Measurements from ENCODE around the gene MRPL52.
"Not testable (repeated sequence)": the region's sequence is repeated elsewhere in the genome, so short reads cannot be mapped to it uniquely, and the experiment has no call there.

Gene MRPL52

DNA sequence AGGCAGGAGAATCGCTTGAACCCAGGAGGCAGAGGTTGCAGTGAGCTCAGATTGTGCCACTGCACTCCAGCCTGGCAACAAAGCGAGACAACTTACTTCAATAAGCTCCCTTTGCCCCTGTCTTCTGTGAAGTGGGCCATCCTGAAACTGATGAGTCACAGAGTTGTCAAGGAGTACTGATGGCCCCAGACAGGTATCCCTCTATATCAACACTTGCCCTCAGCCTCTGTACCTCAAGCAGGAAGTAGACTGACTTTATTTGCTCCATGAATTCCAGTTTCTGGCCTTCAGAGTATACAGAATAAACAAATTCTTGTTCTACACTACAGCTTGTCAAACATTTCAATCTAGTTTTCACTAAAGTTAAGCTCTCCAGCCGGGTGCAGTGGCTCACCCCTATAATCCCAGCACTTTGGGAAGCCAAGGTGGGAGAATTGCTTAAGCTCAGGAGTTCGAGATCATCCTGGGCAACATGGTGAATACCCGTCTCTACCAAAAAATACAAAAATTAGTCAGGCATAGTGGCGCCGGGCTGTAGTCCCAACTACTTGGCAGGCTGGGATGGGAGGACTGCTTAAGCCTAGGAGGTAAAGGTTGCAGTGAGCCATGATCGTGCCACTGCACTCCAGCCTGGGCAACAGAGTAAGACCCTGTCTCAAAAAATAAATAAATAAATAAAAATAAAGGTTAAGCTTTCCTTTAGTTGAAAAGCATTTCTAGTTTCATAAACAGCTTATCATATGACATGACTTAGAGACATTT, 25.5 kb downstream of the MRPL52 start:
- no peak for DNase-seq (ENCODE audit: low read depth)

DNA sequence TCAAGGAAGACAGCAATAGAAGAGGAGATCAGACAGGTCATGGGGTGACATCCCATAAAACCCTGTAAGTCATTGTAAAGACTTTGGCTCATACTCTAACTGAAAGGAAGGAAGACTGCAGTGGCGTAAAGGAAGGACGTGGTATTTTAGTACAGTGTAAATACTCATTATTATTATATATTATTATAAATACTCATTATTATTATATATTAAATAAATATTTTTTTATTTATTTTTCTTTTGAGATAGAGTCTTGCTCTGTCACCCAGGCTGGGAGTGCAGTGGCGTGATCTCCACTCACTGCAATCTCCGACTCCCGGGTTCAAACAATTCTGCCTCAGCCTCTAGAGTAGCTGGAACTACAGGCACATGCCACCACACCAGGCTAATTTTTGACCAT, 26.7 kb downstream of the MRPL52 start:
- no peak for DNase-seq (ENCODE audit: low read depth)

DNA sequence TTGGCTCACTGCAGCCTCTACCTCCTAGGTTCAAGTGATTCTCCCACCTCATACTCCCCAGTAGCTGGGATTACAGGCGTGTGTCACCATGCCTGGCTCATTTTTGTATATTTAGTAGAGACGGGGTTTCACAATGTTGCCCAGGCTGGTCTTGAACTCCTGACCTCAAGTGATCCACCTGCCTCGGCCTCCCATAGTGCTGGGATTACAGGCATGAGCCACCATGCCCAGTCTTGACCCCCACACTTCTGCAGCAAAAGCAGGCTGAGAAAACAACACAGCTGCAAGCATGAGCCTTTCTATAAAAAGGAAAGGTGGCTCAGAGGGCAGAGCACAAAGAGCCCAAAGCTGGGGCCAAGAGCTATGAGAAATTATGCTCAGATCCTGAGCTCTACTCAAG, 30.7 kb downstream of the MRPL52 start:
- not testable (repeated sequence) for DNase-seq (ENCODE audit: low read depth)

- DNase-seq (ENCODE audit: low read depth): no peak
These were observed 32.0 kb downstream of the MRPL52 start for GRCh38 chr14:22861651-22862050.

DNA sequence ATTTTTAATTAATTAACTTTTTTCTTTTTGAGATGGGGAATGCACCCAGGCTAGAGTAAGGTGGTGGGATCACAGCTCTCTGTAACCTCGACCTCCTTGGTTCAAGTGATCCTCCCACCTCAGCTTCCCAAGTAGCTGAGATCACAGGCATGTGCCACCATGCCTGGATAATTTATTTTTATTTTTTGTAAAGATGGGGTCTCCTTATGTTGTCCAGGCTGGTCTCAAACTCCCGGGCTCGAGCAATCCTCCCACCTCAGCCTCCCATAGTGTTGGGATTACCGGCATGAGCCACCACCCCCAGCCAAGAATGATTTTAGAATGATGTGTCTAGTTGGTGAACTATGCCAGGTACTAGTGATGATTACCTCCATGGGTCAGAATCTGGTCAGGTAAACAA, 35.3 kb downstream of the MRPL52 start:
- no peak for DNase-seq (ENCODE audit: low read depth)

DNA sequence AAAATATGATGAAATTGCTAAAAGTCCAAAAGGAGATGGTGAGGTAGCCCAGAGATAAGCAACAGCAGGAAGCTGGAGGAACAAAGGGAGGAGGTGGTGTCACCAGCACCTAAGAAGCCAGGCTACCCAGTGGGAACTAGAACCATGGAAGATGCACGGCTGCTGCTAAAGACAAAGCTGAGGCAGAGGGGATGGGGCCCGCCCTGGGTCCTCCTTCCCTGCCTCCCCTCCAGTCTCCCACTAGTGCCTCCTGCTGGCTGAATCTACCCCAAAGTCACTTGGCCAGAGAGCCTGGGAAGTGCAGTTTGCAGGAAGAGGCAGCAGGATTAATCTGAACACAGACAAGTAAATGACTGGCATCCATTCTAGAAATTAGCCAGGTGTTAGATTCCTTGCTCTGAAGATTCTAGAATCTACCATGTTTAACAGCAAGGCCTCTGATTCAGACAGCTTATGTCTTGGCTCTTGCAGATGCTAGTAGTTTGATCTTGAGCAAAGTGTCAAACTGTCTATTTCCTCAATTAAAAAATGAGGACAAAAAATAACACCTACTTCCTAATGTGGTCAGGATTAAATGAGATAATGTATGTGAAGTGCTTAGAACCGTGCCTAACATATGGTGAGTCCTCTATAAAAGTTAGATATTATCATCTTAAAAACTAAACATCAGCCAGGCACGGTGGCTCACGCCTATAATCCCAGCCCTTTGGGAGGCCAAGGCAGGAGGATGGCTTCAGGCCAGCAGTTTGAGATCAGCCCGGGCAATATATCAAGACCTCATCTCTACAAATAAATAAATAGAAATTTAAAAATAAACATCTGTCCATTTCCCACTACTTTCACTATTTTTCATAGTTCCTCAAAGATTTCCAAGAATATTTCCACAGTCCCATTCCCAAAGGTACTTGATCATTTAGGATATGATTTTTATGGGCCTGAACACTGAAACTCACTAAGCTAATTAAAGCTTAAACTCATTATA, 36.0 kb downstream of the MRPL52 start:
- no peak for DNase-seq (ENCODE audit: low read depth)

GRCh38 chr14:22866874-22867273, 37.2 kb downstream of the MRPL52 start:
- no peak for DNase-seq (ENCODE audit: low read depth)

- no peak for DNase-seq (ENCODE audit: low read depth)
These were observed 41.1 kb downstream of the MRPL52 start for GRCh38 chr14:22870811-22871223.

GRCh38 chr14:22871224-22872032, 41.7 kb downstream of the MRPL52 start, which contains the start of gene LRP10:
Gene LRP10 (plus strand): TSS chr14:22871740. CDS start chr14:22872304, 564 bp downstream.
- peak; percentile 85 for DNase-seq (ENCODE audit: low read depth)

DNA sequence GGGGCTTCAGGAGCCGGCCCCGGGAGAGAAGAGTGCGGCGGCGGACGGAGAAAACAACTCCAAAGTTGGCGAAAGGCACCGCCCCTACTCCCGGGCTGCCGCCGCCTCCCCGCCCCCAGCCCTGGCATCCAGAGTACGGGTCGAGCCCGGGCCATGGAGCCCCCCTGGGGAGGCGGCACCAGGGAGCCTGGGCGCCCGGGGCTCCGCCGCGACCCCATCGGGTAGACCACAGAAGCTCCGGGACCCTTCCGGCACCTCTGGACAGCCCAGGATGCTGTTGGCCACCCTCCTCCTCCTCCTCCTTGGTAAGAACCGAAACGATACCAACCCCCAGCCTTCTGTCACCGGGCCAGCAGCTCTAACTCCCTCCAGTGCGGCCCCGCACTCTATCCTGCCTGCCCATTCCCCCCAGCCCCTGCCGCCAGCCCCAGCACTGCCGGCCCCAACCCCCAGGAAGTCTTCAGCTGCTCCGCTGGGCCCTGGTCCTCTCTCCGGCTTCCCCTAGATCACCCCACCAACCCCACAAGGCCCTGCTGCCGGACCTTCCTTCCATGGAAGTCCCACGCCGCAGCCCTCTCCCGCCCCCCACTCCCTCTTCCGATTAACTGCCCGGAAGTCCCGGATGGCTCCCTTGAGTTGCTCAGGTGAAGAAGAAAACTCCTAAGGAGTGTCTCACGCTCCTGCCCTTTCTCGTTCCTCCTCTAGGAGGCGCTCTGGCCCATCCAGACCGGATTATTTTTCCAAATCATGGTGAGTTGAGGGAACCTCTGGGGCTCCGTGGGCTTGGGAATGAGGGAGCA, 42.5 kb downstream of the MRPL52 start:
- DNase-seq (ENCODE audit: low read depth): peak; percentile 62

- no peak for DNase-seq (ENCODE audit: low read depth)
These were observed 43.3 kb downstream of the MRPL52 start for GRCh38 chr14:22872833-22873520.

DNA sequence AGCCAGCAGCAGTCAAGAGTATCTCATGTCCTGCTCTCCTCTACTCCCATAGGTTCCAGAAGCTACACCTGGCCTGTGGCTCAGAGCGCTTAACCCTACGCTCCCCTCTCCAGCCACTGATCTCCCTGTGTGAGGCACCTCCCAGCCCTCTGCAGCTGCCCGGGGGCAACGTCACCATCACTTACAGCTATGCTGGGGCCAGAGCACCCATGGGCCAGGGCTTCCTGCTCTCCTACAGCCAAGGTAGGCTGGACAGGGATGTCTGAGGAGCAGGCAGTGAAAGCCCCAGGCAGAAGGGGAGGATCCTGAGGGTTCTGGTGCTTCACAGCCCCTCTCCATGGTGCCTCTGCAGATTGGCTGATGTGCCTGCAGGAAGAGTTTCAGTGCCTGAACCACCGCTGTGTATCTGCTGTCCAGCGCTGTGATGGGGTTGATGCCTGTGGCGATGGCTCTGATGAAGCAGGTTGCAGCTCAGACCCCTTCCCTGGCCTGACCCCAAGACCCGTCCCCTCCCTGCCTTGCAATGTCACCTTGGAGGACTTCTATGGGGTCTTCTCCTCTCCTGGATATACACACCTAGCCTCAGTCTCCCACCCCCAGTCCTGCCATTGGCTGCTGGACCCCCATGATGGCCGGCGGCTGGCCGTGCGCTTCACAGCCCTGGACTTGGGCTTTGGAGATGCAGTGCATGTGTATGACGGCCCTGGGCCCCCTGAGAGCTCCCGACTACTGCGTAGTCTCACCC, 45.5 kb downstream of the MRPL52 start:
- no peak for DNase-seq (ENCODE audit: low read depth)

GRCh38 chr14:22875748-22876319, 46.1 kb downstream of the MRPL52 start:
- no peak for DNase-seq (ENCODE audit: low read depth)

- no peak for DNase-seq (ENCODE audit: low read depth)
These were observed 47.4 kb downstream of the MRPL52 start for GRCh38 chr14:22877000-22877501.

- no peak for DNase-seq (ENCODE audit: low read depth)
These were observed 48.9 kb downstream of the MRPL52 start for GRCh38 chr14:22878271-22879246.

GRCh38 chr14:22882064-22882463, 52.4 kb downstream of the MRPL52 start:
- no peak for DNase-seq (ENCODE audit: low read depth)

GRCh38 chr14:22882529-22883172, 53.0 kb downstream of the MRPL52 start:
- no peak for DNase-seq (ENCODE audit: low read depth)

Data from fibroblast of the conjunctiva (primary cell).